ENCODE results near the gene CADPS.

Gene CADPS

GRCh38 chr3:62675492-62675891 lies 199.7 kb downstream of the CADPS start:
- TF ChIP-seq ZFX (IDR thresholded peaks at IDR 0.05; ENCODE audit: borderline replicate concordance) (no peak), CTCF (IDR thresholded peaks at IDR 0.05) (no peak)
- H3K27ac ChIP-seq: no peak overlapping the region

GRCh38 chr3:62672988-62673313 lies 202.3 kb downstream of the CADPS start:
- TF ChIP-seq ZFX (IDR thresholded peaks at IDR 0.05; ENCODE audit: borderline replicate concordance): no peak
- no peak for TF ChIP-seq CTCF (IDR thresholded peaks at IDR 0.05)
- H3K27ac ChIP-seq: no peak overlapping the region

- TF ChIP-seq ZFX (IDR thresholded peaks at IDR 0.05; ENCODE audit: borderline replicate concordance) (no peak), CTCF (IDR thresholded peaks at IDR 0.05) (no peak)
- H3K27ac ChIP-seq: no peak overlapping the region
Observed at GRCh38 chr3:62672270-62672987, 202.8 kb downstream of the CADPS start.

GRCh38 chr3:62670351-62670750 lies 204.9 kb downstream of the CADPS start:
- TF ChIP-seq ZFX (IDR thresholded peaks at IDR 0.05; ENCODE audit: borderline replicate concordance): no peak
- TF ChIP-seq CTCF (IDR thresholded peaks at IDR 0.05): no peak
- H3K27ac ChIP-seq: no peak overlapping the region

- H3K27ac ChIP-seq: no peak overlapping the region
- no peak for TF ChIP-seq CTCF (IDR thresholded peaks at IDR 0.05)
- no peak for TF ChIP-seq ZFX (IDR thresholded peaks at IDR 0.05; ENCODE audit: borderline replicate concordance)
Observed at GRCh38 chr3:62669161-62669560, 206.1 kb downstream of the CADPS start.

- TF ChIP-seq ZFX (IDR thresholded peaks at IDR 0.05; ENCODE audit: borderline replicate concordance) (no peak), CTCF (IDR thresholded peaks at IDR 0.05) (peak; percentile 25)
- no peak overlapping the region for H3K27ac ChIP-seq
Observed at GRCh38 chr3:62667714-62668113, 207.5 kb downstream of the CADPS start.

GRCh38 chr3:62665627-62666437 lies 209.4 kb downstream of the CADPS start:
- H3K27ac ChIP-seq: no peak overlapping the region
- peak; percentile 60 for TF ChIP-seq CTCF (IDR thresholded peaks at IDR 0.05)
- no peak for TF ChIP-seq ZFX (IDR thresholded peaks at IDR 0.05; ENCODE audit: borderline replicate concordance)

Data from 22Rv1 (cell line).